Umbilical cord (tissue), 2 donors: Measurements from ENCODE around the gene DUSP22. TPM values are rescaled to one million over a fixed set of nuclear protein-coding genes. Genes with fewer than 3 reads are reported as not detected.

Source experiments
- DNase-seq: peaks from one replicate; pipeline ENCODE4 v3.0.0-alpha.2; 2015; ENCODE audit warnings: low spot score
- total RNA-seq: library from RNA; depleted of rRNA; stranded (reverse); fragments of >200 nt; gene quantifications from one replicate; pipeline ENCODE4 v1.2.3, GENCODE V29; 2014; ENCODE audit warnings: low replicate concordance; ENCODE audit not compliant: insufficient read depth

Gene DUSP22
- total RNA-seq, 1 donor from 2014 or later, result 21.2 TPM

GRCh38 chr6:296151-297122, 4.2 kb downstream of the DUSP22 start:
- peak; percentile 21 for DNase-seq

- no peak for DNase-seq
These were observed 5.4 kb downstream of the DUSP22 start for GRCh38 chr6:297571-298232.

GRCh38 chr6:298233-299103, 6.2 kb downstream of the DUSP22 start:
- DNase-seq, result peak; percentile 33

GRCh38 chr6:299104-299980, 7.1 kb downstream of the DUSP22 start:
- DNase-seq, result no peak

- DNase-seq, result no peak
These were observed 7.7 kb downstream of the DUSP22 start for GRCh38 chr6:300026-300425.

- no peak for DNase-seq
These were observed 8.4 kb downstream of the DUSP22 start for GRCh38 chr6:300494-301198.

GRCh38 chr6:301526-301925, 9.2 kb downstream of the DUSP22 start:
- no peak for DNase-seq

- no peak for DNase-seq
These were observed 9.8 kb downstream of the DUSP22 start for GRCh38 chr6:301929-302705.

GRCh38 chr6:302760-303159, 10.5 kb downstream of the DUSP22 start:
- DNase-seq, result no peak

- DNase-seq, result no peak
These were observed 11.0 kb downstream of the DUSP22 start for GRCh38 chr6:303263-303662.

GRCh38 chr6:303948-304558, 11.8 kb downstream of the DUSP22 start:
- DNase-seq, result no peak

GRCh38 chr6:304833-305370, 12.6 kb downstream of the DUSP22 start:
- no peak for DNase-seq

- DNase-seq, result no peak
These were observed 13.3 kb downstream of the DUSP22 start for GRCh38 chr6:305371-306206.

- DNase-seq, result no peak
These were observed 14.4 kb downstream of the DUSP22 start for GRCh38 chr6:306641-307061.

GRCh38 chr6:307065-307814, 15.0 kb downstream of the DUSP22 start:
- no peak for DNase-seq

- no peak for DNase-seq
These were observed 15.6 kb downstream of the DUSP22 start for GRCh38 chr6:307874-308273.

- no peak for DNase-seq
These were observed 16.0 kb downstream of the DUSP22 start for GRCh38 chr6:308307-308706.
